CD4-positive, alpha-beta T cell (primary cell): ENCODE data around the gene SRRM1. TPM values are rescaled to one million over a fixed set of nuclear protein-coding genes. Genes with fewer than 3 reads are reported as not detected.
A peak's percentile ranks its signal among the peaks of the same experiment; 100 is the strongest.

Source experiments
- ATAC-seq: fragments of 200-7000 bp; cut with Tn5 transposase; one replicate; pipeline ENCODE4 v1.10.0; 2022; ENCODE audit warnings: mild to moderate bottlenecking; ENCODE audit not compliant: poor library complexity
- CTCF ChIA-PET: fragments of 350-600 bp; sonication (Branson Sonifier 250); formaldehyde crosslinking; loops from one replicate; lab custom pipeline; 2021; ENCODE audit warnings: antibody characterized with exemption, inconsistent platforms; lab: Charles Lee
- POLR2A ChIA-PET: fragments of 350-600 bp; sonication (Branson Sonifier 250); formaldehyde crosslinking; loops from one replicate; lab custom pipeline; 2021; ENCODE audit warnings: antibody characterized with exemption, inconsistent platforms; lab: Charles Lee
- DNase-seq, 14 experiments: peaks; one replicate each; pipeline ENCODE4 v3.0.0-alpha.2; 2013 to 2020; ENCODE audit warnings: mixed read lengths in 2 of 14
- H3K27ac ChIP-seq, 2 donors: one replicate each; pipeline versions ENCODE4 v1.5.1 to v1.7.0; 2013; ENCODE audit warnings: low read length in 2 of 2, low read depth in 1 of 2, mild to moderate bottlenecking in 1 of 2
- H3K27me3 ChIP-seq, 2 experiments: 1 replicate in 1 of 2; 2 replicates in 1 of 2; pipeline versions ENCODE4 v1.6.1 to v1.7.0; 2013; ENCODE audit warnings: low read length in 2 of 2, control low read depth in 1 of 2, mild to moderate bottlenecking in 1 of 2, moderate library complexity in 1 of 2; ENCODE audit not compliant: insufficient read depth in 2 of 2, control insufficient read depth in 1 of 2
- H3K36me3 ChIP-seq: one replicate; pipeline ENCODE4 v1.6.1; 2013; ENCODE audit warnings: low read length, control low read depth; ENCODE audit not compliant: insufficient read depth
- H3K4me1 ChIP-seq: one replicate; pipeline ENCODE4 v1.6.1; 2013; ENCODE audit warnings: low read length, control low read depth; ENCODE audit not compliant: insufficient read depth
- H3K4me3 ChIP-seq: one replicate; pipeline ENCODE4 v1.5.1; 2013; ENCODE audit warnings: mild to moderate bottlenecking, low read length, moderate library complexity
- H3K9me3 ChIP-seq, 2 experiments: 1 replicate in 1 of 2; 2 replicates in 1 of 2; pipeline versions ENCODE4 v1.6.1 to v1.7.0; 2013; ENCODE audit warnings: low read length in 2 of 2, mild to moderate bottlenecking in 2 of 2, control low read depth in 1 of 2, moderate library complexity in 1 of 2; ENCODE audit not compliant: control insufficient read depth in 1 of 2, insufficient read depth in 1 of 2
- H3K27ac Mint-ChIP-seq: one replicate; pipeline ENCODE4 v1.8.0; 2020; ENCODE audit warnings: mixed read lengths
- H3K27me3 Mint-ChIP-seq: one replicate; pipeline ENCODE4 v1.8.0; 2021; ENCODE audit warnings: mixed read lengths
- H3K36me3 Mint-ChIP-seq: one replicate; pipeline ENCODE4 v1.8.0; 2021; ENCODE audit warnings: low read depth, mixed read lengths
- H3K4me1 Mint-ChIP-seq: one replicate; pipeline ENCODE4 v1.8.0; 2021; ENCODE audit warnings: low read depth, mixed read lengths
- H3K4me3 Mint-ChIP-seq: one replicate; pipeline ENCODE4 v1.8.0; 2020; ENCODE audit warnings: mild to moderate bottlenecking, mixed read lengths
- H3K9me3 Mint-ChIP-seq: one replicate; pipeline ENCODE4 v1.8.0; 2020; ENCODE audit warnings: mixed read lengths
- intact Hi-C, 2 experiments: fragments of 100-400 bp; cut with DNase I in 1 of 2; cut with micrococcal nuclease in 1 of 2; formaldehyde crosslinking; loops; one replicate each; pipeline versions ENCODE4 v1.15.1 to v1.9.0; 2023 to 2025; cut with DNase I, micrococcal nuclease
- total RNA-seq, 174 experiments: library from RNA in 2 of 174; stranded (reverse) in 2 of 174; gene quantifications; one replicate each; pipeline ENCODE4 v1.2.3 and lab custom pipeline; 2021 to 2026
- TF ChIP-seq, protein P1 (sequence below): fragments of 200-600 bp; IDR thresholded peaks from one replicate; pipeline ENCODE4 v1.8.0; 2022; ENCODE audit warnings: antibody characterized with exemption, mild to moderate bottlenecking

The SRRM1 gene
- total RNA-seq, 2 experiments from 2014 or later = 338 to 360 TPM

DNA sequence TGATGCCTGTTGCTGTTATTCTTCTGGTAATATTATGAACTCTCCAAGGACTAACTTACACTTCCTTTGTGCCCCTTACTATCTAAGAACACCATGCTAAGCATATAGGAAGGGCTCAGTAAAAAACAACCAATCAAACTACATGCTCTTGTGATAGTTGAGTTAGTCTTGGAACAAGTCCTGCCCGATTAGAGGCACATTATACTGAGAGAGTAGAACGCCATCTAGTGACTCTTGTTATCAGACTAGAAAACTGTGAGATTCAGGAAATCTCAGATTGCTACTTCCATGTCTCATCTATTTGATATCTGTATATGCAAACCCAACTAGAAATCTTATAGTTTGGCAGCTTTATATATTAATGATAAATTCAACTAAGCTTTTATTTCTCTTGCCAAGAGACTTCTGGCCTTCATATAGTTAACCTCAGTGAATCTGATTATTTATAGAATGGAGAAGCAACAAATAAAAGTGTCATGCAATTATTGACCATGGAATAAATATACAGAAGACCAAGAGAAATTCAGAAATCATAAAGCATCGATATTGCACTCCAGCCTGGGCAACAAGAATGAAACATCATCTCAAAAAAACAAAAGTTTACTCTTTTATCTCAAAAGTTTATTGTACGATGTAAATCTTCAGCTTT lies 7.8 kb upstream of the SRRM1 start:
- Histone ChIP-seq H3K9me3 (no peaks in the 10 kb centered on the region), H3K4me3 (no peak overlapping the region), H3K4me1 (no peaks in the 10 kb centered on the region), H3K27me3 (peaks cover 0 to under 1% of the 10 kb centered on the region in 2 experiments), H3K36me3 (no peaks in the 10 kb centered on the region), H3K27ac (no peak overlapping the region)
- Mint-ChIP-seq H3K4me3 (no peak overlapping the region), H3K9me3 (no peaks in the 10 kb centered on the region), H3K27me3 (peaks cover 11% of the 10 kb centered on the region), H3K4me1 (peaks cover 9% of the 10 kb centered on the region), H3K36me3 (no peaks in the 10 kb centered on the region), H3K27ac (no peak overlapping the region)
- TF ChIP-seq, protein P1, sequence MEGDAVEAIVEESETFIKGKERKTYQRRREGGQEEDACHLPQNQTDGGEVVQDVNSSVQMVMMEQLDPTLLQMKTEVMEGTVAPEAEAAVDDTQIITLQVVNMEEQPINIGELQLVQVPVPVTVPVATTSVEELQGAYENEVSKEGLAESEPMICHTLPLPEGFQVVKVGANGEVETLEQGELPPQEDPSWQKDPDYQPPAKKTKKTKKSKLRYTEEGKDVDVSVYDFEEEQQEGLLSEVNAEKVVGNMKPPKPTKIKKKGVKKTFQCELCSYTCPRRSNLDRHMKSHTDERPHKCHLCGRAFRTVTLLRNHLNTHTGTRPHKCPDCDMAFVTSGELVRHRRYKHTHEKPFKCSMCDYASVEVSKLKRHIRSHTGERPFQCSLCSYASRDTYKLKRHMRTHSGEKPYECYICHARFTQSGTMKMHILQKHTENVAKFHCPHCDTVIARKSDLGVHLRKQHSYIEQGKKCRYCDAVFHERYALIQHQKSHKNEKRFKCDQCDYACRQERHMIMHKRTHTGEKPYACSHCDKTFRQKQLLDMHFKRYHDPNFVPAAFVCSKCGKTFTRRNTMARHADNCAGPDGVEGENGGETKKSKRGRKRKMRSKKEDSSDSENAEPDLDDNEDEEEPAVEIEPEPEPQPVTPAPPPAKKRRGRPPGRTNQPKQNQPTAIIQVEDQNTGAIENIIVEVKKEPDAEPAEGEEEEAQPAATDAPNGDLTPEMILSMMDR = peak; percentile 76
- DNase-seq (peak in 3 of 14 experiments; percentile 69 to 75 (median 74)), ATAC-seq (peak; percentile 89)
- ChIA-PET POLR2A (interaction anchor here (0.6 kb wide), 1 partner anchor 37 kb away, joined by 3 read pairs; no protein-coding TSS in a partner anchor), CTCF (interaction anchor here (0.7 to 1.4 kb wide), 8 partner anchors 20 to 444 kb away, joined by 3 to 4 read pairs (median 3); no protein-coding TSS in a partner anchor)
- intact Hi-C loops = loop anchor here (1.0 to 10.0 kb wide), 6 partner anchors 48 to 436 kb away; partner anchors contain the start of gene NIPAL3 (in 1 of the 2)

DNA sequence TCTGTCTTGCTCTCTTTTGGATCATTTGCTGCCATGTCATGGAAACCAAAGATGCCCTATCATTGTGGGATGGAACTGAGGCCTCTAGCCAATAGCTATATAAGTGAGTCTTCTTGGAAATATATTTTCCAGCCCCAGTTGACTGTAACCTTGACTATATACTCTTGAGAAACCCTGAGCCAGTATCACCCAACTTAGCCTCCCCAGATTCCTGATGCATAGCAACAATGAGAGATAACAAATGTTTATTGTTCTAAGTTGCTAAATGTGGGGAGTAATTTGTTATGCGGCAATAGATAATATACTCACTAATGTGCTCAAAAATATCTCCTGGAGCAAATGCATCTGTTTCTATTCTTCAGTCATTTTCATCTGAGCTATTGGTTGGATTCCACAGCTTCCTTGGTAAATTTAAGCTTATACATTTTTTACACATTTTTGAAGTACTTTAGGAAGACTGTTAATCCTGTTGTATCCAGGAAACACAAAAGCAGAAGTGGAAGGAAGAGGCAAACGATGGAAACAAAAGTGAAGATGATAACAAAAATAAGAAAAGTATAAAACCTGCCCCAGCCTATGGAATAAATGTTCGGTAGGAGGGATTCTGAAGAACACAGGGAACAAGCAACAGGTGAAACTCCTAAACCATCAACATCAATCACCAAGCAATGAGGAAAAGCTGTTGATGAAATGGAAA lies 6.3 kb upstream of the SRRM1 start:
- intact Hi-C loops = loop anchor here (2.0 to 10.0 kb wide), 5 partner anchors 50 to 486 kb away; partner anchors contain the start of gene NIPAL3 (in 1 of the 2)
- no peak for ATAC-seq
- no peak for DNase-seq
- Histone ChIP-seq H3K36me3 (no peaks in the 10 kb centered on the region), H3K4me1 (peaks cover 10% of the 10 kb centered on the region), H3K4me3 (no peak overlapping the region), H3K9me3 (no peaks in the 10 kb centered on the region), H3K27me3 (no peaks in the 10 kb centered on the region), H3K27ac (no peak overlapping the region)
- Mint-ChIP-seq H3K4me1 (peaks cover 16% of the 10 kb centered on the region), H3K27me3 (peaks cover 7% of the 10 kb centered on the region), H3K27ac (peak overlapping the region; percentile 33), H3K9me3 (no peaks in the 10 kb centered on the region), H3K4me3 (no peak overlapping the region), H3K36me3 (peaks cover 6% of the 10 kb centered on the region)
- POLR2A ChIA-PET = interaction anchor here (1.2 kb wide), 1 partner anchor 438 kb away, joined by 3 read pairs; no protein-coding TSS in a partner anchor
- CTCF ChIA-PET = interaction anchor here (1.2 kb wide), 2 partner anchors 104 to 438 kb away, joined by 3 to 4 read pairs; no protein-coding TSS in a partner anchor
- TF ChIP-seq, protein P1 = no peak

DNA sequence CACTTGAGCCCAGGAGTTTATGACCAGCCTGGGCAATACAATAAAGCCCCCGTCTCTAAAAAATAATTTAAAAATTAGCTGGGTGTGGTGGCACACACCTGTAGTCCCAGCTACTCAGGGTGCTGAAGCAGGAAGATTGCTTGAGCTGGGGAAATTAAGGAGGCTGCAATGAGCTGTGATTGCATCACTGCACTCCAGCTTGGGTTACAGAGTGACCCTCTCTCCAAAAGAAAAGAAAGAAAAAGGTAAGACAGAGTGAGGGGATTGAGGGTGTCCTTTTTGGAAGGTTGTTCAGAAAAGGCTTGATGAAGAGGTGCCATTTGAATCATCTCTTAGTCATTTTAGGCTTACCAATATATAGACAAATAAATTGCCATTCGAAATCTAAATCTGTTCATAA lies 4.0 kb upstream of the SRRM1 start:
- H3K4me3 Mint-ChIP-seq = peak overlapping the region; percentile 35
- ChIA-PET POLR2A (no interaction called here), CTCF (interaction anchor here (2.3 kb wide), 1 partner anchor 52 kb away, joined by 8 read pairs; no protein-coding TSS in a partner anchor)
- Histone ChIP-seq H3K9me3 (no peaks in the 10 kb centered on the region), H3K27me3 (no peaks in the 10 kb centered on the region), H3K4me3 (no peak overlapping the region), H3K4me1 (peaks cover 19% of the 10 kb centered on the region), H3K36me3 (no peaks in the 10 kb centered on the region), H3K27ac (no peak overlapping the region)
- TF ChIP-seq, protein P1 = no peak
- peaks cover 18% of the 10 kb centered on the region for H3K36me3 Mint-ChIP-seq
- peak overlapping the region; percentile 96 for H3K27ac Mint-ChIP-seq
- no peak for ATAC-seq
- H3K27me3 Mint-ChIP-seq = peaks cover 4% of the 10 kb centered on the region
- intact Hi-C loops = loop anchor here (5.0 to 10.0 kb wide), 4 partner anchors 52 to 247 kb away; partner anchors contain the start of gene NIPAL3 (in 1 of the 2)
- no peak for DNase-seq
- H3K9me3 Mint-ChIP-seq = no peaks in the 10 kb centered on the region
- H3K4me1 Mint-ChIP-seq = peaks cover 25% of the 10 kb centered on the region
